Stimulated activated CD8-positive, alpha-beta memory T cell treated with anti-CD3 and anti-CD28 coated beads, Interleukin-4, amount 100 ng/mL, for 1 hour (primary cell): ENCODE results near the gene SYNE1.
"Not testable (repeated sequence)": the region's sequence is repeated elsewhere in the genome, so short reads cannot be mapped to it uniquely, and the experiment has no call there.

Experiments used
- DNase-seq, 2 donors: peaks; one replicate each; pipeline ENCODE4 v3.0.0-alpha.2; 2020; ENCODE audit warnings: low read depth in 2 of 2, low spot score in 1 of 2

Gene SYNE1

GRCh38 chr6:152572338-152573088 is 64.6 kb downstream of the SYNE1 start:
- no peak for DNase-seq

DNA sequence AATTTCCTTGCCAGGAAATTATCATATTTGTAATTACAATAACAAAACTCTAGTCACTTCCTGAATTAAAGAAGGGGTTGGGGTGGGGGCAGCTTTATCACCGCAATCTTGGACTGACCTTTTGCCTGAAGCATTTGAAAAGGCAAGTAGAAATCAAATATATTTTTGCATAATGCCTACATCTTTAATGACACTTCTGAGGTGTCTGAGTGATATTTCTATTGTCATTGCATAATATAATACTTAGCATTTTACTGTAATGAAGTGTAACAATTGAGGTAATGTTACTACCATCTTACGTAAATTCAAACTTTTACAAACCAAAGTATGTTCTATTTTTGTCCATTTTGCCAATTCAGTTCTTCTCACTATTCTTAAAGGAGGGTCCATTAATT is 65.2 kb downstream of the SYNE1 start:
- no peak for DNase-seq

- DNase-seq: no peak
Observed at GRCh38 chr6:152571089-152571488, 66.1 kb downstream of the SYNE1 start.

DNA sequence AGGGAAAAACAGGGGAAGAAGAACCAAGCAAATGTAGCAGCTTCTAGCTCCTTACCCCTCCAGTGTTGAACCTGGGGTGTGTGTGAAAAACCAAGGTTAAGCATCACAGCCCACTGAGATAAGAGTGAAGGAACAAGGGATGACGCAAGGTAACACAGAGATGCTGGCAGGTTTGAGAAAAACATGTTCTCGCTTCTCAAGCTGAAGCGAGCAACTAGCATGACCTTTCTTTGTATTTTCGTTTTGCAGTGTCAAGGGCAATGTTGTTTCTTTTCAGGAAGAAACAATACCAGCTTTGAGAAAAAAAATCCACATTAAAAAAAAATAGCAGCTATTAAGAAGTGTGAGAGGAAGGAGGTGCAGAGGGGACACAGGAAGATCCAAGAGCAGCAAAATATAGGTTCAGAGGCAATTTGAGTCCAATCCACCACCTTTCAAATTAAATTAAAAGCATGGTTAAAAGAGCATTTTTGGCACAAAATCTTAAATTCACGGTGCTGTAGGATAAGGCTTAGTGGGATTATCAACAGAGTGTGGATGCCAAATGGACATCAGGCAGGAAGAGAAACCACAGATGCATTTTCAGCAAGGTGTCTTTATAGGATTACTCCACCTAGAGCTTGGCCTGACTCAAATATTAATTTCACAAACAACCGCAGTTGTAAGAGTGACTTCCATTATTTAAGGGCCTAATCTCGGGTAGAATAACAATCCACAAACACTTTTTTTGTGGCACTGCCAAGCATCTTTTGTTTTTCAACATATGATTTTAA is 70.9 kb downstream of the SYNE1 start:
- DNase-seq: no peak

- no peak for DNase-seq
Observed at GRCh38 chr6:152563177-152563576, 74.0 kb downstream of the SYNE1 start.

DNA sequence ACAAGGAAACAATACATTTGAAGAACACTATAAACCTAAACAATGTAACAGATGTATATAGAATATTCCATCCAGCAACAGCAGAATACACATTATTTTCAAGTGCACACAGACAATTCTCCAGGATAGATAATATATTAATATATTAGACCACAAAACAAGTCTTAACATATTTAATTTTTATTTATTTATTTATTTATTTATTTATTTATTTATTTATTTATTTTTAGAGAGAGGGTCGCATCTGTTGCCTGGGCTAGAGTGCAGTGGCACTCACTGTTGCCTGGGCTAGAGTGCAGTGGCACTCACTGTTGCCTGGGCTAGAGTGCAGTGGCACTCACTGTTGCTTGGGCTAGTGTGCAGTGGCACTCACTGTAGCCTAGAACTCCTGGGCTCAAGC is 78.4 kb downstream of the SYNE1 start:
- DNase-seq: not testable (repeated sequence)

- no peak for DNase-seq
Observed at GRCh38 chr6:152557502-152557901, 79.7 kb downstream of the SYNE1 start.

DNA sequence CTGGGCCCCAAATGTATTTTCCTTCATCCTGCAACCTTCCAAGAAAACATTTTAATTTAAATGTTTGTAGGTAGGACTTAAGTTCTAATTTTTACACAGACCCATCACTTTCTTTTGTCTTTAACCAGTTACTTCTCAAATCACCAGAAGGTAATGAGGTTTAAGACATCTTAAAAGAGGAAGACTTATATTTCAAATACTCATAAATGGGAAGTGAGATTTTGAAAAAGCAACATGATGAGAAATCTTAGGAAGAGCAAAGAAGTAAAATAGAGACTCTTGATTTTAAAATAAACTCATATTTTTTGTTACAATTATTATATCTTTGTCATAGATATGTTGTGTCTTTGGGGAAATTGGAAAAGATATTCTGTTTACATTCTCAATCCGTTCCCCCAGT is 82.3 kb downstream of the SYNE1 start:
- DNase-seq: no peak

DNA sequence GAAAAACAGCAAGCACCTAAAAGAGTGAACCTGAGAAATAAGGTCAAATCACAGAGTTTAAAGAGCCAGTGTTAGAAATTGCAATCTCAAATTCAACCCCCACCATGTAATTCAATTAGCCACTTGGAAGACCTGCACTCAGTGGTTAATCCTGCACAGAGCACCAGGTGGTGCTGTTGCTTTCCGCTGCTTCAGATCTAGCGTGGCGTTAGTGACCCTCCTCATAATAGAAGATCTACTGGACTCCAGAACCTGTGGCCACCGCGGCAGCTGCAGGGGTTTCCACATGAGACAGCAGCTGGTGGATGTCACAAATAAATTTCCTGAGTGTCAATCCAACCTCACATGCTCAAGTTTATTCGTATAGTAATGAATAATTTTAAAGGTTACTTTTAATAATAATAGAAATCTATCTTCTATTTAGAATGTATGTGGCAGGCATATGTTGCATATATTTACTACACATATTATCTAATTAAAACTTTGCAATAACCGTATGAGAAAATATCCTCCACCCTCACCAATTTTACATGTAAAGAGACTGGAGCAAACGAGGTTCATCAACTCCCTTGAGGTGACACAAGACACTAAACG is 84.4 kb downstream of the SYNE1 start:
- peak in 1 of 2 donors; percentile 12 for DNase-seq

DNA sequence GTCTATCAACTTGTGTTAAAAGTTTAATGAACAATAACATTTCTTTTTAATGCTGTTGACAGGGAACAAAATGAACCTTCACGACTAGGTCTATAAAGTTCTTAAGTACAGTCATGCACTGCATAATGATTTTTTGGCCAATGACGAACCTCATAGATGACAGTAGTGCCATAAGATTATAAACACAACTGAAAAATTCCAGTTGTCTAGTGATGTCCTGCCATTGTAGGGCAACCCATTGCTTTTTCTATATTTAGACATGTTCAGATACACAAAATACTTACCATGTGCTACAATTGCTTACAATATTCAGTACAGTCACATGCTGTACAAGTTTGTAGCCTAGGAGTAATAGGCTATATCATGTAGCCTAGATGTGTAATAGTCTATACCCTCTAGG is 93.6 kb downstream of the SYNE1 start:
- DNase-seq: no peak

DNA sequence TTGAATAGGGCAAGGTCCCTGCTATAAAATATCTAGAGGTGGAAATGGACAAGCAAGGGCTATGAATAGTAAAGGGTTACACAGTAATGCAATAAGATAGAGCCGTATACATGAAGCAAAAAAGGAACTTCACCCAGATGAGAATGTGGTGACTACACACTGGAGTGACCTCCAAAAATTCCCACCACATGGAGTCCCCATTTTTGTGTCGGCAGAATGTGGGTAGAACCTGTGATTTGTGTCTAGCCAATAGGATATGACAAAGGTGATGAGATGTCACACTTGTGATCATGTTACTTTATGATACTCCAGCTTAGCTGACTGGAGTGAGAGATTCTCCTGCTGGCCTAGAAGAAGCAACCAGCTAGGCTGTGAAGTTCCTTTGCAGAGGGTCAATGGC is 96.8 kb downstream of the SYNE1 start:
- DNase-seq: no peak

DNA sequence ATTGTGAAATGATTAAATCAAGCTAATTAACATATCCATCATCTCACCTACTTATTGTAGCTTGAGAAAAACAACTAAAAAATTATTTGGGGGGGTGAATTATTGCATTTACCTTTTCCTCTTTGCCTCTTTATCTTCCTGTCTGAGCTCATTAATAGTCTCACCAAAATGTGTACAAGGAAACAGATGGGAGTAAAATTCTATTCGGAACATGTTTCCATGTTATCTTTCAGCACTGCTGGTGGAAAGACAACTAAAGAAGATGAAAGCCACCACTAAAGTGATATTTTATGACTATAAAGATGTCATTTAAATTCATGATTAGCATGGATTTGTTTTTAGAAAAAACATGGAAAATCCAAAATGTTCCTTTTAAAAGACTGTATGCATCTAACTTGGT is 102.6 kb downstream of the SYNE1 start:
- no peak for DNase-seq

DNA sequence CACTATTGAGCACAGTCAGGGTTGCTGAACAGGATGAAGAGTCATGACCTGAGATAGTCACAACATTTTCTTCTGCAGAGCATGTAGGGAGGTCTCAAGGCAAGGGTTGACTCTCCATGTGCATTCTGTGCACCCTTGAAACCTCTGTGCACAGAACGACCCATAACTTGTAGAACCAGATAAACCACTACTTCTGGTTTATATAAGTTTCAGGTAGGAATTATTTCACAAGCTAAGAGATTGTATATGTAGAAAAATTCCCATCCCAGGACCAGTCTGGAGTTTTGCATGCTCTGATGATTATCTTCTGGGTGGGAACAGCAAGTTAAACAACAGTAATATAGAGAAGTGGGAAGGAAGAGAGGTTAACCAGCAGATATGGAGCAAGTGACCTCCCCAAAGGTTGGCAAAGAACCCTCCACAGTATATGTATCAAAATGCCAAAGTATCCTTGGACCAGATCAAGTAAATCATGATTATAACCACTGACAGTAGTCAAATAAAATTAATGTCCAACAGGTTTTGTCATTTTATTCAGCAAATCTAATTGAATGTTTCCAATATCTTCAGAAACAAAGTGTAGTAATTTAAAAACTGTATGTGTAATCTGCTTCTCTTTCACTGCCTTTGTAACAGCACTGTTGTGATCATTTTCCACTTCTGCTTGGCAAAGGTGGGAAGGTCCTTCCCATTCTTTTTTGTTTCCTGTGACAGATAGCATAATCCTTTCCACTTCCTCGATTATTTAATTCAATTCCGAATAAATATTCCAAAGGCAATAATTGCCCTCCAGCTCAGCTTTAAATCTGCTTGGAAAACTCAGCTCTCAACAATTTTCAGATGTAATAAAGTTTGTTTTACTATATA is 104.4 kb downstream of the SYNE1 start:
- DNase-seq: no peak

DNA sequence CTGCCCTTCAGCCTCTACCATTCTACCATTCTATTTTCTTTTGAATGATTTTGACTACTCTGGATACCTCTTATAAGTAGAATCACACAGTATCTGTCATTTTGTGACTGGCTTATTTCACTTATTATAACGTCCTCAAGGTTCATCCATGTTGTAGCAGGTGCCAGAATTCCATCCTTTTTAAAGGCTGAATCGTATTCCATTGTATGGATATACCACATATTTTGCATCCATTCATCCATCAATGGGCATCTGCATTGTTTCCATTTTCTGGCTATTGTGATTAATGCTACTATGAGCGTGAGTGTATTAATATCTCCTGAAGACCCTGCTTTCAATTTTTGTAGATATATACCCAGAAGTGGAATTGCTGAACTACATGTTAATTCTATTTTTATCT is 105.5 kb downstream of the SYNE1 start:
- DNase-seq: no peak

GRCh38 chr6:152529369-152529768 is 107.8 kb downstream of the SYNE1 start:
- no peak for DNase-seq

- not testable (repeated sequence) for DNase-seq
Observed at GRCh38 chr6:152514120-152514519, 123.0 kb downstream of the SYNE1 start.

- no peak for DNase-seq
Observed at GRCh38 chr6:152509916-152510315, 127.2 kb downstream of the SYNE1 start.

DNA sequence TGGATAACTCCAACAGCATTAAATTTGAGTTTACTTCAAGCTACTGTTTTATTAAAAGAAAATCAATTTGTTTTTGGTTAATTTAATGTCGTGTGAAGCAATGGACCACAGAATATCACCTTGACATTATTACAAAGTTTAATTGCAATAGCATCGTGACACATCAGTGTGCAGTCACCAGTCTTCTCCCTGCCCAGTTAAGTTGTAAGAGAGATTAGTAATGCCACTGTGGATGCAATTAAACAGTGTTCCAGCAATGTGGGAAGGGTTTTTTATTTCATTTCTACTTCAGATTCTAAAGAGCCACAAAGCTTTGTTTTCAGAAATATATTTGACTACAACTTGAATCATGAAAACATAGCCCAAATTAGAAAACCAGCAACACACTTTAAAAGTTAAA is 128.7 kb downstream of the SYNE1 start:
- no peak for DNase-seq

DNA sequence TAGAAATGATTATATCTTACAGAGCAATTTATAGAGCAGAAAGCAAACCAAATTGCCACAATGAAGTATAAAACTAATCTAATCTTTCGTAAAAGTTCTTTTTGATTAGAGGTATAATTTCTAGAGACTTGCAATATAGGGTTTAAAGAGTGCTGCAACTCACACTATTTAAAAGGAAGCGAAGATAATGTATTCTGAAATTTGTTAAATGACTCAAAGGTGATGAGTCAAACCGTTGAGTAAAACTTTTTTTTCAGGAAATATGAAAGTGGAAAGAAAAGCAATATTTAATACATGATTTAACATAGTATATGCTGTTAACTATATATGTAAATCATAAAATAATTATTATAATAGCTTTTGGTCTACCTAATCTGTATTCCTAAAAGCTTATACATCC is 133.6 kb downstream of the SYNE1 start:
- DNase-seq: no peak

- no peak for DNase-seq
Observed at GRCh38 chr6:152502421-152503188, 134.6 kb downstream of the SYNE1 start.

DNA sequence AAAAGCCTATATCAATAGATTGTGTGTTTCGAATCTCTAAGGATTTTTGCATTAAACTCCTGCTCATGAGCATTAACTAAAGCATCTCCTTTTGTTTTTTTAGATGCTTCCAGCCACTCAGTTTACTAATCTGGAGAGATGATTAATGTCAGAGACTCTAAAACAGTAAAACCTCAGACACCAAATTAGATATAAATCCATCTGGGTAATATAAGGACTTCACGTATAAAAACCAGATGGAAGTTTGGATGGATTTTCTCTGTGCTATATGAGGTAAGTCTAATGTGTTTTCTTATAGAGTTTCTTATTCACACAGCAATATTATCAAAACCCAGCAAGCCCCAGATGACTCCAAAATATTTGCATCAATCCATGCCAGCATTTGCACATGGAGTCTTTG is 137.2 kb downstream of the SYNE1 start:
- no peak for DNase-seq
